CMK (cell line): ENCODE measurements around the gene ACTL6B.
A peak's percentile ranks its signal among the peaks of the same experiment; 100 is the strongest.

Experiments
- DNase-seq: peaks from one replicate; pipeline ENCODE4 v3.0.0-alpha.2; 2010; ENCODE audit warnings: low read depth

Gene ACTL6B

GRCh38 chr7:100683659-100684533 lies 27.6 kb upstream of the ACTL6B start:
- no peak for DNase-seq

GRCh38 chr7:100682991-100683658 lies 26.9 kb upstream of the ACTL6B start:
- no peak for DNase-seq

DNA sequence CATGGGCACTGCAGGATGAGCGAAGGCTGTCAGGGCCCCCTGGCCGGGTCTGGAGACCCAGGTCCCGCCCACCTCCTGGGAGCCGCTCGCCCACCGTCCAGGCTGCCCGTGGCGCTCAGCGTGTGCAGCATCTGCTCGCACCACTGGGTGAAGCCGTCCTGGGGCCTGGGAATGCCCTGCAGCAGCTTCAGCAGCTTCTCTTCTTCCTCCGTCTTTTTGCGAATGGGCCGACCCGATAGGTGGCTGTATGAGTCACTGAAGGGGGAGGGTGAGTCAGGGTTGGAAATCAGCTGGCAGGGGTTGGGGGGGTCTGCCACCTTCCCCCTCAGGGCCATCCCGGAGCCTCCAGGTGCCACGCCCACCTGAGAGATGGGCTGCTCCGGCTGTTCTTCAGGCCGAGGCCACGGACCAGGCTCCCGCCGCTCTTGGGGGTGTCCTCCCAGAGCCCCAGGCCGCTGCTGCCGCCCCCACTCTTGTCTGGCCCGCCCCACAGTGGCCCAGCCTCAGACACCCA lies 26.0 kb upstream of the ACTL6B start:
- no peak for DNase-seq

GRCh38 chr7:100681491-100682227 lies 25.4 kb upstream of the ACTL6B start:
- no peak for DNase-seq

GRCh38 chr7:100680576-100681271 lies 24.5 kb upstream of the ACTL6B start:
- DNase-seq = no peak

DNA sequence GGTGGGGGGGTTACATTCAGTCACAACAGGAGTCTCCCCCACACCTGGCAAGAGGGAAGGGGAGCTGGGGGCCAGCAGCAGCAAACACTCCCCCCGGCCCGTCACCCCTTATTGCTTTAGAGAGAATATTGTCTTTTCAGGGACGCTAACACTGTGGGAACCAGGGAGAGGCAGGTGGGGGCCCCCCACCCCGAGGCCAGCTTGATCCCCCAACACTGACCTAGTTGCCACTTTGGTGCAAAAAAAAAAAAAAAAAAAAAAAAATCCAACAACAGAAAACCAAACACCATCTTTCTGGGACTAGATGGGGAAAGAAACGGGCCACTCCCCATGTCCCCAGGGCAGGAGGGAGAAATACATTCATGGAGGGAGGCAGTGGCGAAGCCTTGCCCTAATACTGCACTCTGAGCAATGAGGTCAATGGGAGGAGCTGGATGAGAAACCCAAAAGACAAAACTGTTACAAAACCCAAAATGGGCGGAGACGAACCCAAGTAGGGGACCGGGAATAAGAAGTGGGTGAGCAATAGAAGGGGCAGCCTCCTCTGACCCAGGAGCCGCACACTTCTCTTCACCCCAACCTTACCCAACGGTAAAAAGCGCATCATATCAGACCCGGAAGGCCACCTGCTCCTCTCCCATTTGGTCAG lies 23.8 kb upstream of the ACTL6B start:
- no peak for DNase-seq

DNA sequence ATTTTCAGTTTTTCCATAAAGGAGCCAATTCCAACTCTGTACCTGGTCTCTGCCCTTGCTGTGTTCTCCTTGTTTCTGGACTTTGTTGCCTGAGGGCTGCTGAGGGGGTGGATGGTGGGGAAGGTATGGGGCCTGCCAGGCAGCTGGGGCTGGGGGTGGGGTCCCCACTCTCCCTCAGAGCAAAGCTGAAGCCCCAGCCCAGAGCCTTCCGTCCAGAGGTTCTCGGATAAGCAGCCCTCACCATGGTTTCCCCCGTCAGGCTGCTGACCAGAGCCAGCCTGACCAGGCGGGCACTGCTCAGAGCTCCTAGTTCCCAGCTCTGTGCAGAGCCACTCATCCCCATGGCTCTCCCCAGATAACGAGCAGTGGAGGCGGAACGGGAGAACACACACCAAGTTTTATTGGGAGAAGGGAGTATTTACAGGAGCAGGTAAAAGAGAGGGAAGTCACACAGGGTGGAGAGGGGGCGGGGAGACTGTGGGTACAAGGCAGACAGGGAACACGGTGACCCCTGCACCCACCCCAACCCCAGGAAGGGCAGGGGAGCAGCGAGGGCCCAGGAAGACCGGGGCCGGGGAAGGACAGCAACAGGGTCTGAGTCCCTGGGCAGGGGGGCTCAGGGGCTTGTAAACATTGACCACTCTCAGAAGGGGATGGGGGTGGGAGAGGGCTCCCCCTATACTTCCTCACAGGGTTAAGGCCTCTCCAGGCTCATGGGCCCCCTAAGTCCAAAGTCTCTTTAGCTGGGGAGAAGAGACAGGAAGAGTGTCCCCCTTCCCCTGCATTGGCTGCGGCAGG lies 23.1 kb upstream of the ACTL6B start:
- no peak for DNase-seq

DNA sequence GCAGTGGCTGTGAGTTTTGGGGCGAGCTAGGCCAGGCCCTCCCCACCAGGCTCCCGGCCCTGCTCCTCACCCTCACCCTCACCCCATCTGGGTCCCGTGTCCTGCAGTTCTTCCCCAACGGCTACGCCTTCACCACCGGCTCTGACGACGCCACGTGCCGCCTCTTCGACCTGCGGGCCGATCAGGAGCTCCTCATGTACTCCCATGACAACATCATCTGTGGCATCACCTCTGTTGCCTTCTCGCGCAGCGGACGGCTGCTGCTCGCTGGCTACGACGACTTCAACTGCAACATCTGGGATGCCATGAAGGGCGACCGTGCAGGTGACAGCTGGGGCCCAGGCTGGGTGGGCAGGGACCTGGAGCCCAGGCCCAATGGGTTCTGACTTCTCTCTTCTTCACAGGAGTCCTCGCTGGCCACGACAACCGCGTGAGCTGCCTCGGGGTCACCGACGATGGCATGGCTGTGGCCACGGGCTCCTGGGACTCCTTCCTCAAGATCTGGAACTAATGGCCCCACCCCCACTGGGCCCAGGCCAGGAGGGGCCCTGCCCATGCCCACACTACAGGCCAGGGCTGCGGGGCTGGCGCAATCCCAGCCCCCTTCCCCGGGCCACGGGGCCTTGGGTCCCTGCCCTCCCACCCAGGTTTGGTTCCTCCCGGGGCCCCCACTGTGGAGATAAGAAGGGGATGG lies 22.2 kb upstream of the ACTL6B start:
- no peak for DNase-seq

GRCh38 chr7:100677308-100678267 lies 21.3 kb upstream of the ACTL6B start:
- DNase-seq = no peak

GRCh38 chr7:100676501-100677306 lies 20.5 kb upstream of the ACTL6B start:
- no peak for DNase-seq

DNA sequence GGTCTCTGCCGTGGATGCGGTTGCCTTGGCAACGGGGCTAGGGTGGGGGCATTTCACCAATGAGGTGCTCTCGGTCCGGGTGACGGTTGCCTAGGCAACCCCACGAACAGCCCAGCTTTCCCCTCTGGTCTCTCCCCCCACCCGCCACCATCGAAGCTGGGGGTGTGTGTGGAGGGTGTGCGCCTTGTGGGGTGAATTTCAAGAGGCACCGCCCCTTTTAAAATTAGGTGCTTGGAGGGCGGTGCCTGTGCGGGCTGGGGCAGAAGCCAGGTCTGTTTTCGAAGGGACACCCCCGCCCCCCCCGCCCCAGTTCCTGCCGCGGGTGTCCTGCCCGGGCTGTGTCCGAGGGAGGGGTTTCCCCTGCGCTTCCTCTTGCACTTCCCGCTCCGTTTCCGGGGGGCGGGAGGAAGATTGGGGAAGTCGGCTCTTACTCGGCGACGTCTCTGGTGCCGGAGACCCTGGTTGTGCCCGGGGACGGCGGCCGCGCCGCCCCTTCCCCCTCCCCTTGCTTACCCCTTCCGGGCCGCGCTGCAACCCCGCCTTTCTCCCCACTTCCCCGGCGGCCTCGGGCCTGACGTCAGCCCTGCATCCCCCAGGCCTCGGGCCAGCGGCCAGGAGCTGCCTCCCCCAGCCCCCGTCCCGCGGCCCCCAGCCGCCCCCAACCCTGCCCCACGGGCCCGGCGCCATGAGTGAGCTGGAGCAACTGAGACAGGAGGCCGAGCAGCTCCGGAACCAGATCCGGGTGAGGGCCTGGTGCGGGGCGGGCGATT lies 19.5 kb upstream of the ACTL6B start:
- DNase-seq = peak; percentile 70

GRCh38 chr7:100675105-100675451 lies 18.8 kb upstream of the ACTL6B start:
- DNase-seq = no peak

GRCh38 chr7:100674411-100675104 lies 18.3 kb upstream of the ACTL6B start:
- DNase-seq = no peak

DNA sequence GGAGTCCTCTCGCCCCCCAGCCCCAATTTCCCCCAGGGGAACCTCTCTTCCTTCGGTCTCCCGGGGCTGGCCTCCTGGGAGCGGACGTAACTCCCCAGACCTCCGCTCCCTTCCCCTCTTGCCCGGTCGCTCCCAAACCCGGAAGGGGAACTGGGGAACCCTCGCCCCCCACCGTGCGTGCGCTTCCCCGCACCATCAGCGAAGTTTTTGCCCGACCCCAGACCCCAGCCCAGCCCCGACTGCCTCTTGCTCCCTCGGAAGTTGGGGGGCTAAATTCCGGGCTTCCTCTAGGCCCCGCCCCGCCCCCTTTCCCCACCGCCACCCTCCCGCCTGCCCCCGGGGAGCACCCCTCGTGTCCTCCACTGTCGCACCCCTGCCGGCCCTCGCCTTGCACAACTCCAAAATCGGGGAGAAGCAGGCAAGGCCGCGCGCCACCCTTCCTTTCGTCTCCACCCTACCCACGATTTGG lies 17.7 kb upstream of the ACTL6B start:
- no peak for DNase-seq

GRCh38 chr7:100673302-100673941 lies 17.2 kb upstream of the ACTL6B start, which contains the start of gene GNB2:
Gene GNB2, plus strand, starts transcription at chr7:100673740. Its CDS starts 2,526 bp downstream, at chr7:100676266.
- peak; percentile 99 for DNase-seq
